ENCODE data around the gene CDC42BPG. TPM values are rescaled to one million over a fixed set of nuclear protein-coding genes. Genes with fewer than 3 reads are reported as not detected.

The CDC42BPG gene
- total and polyA plus RNA-seq, 9 of the 15 experiments (the other 6 are each of a cell fraction or from before 2014, with no cell fraction given) = 0.04 to 8.8 (median 2.1) TPM

DNA sequence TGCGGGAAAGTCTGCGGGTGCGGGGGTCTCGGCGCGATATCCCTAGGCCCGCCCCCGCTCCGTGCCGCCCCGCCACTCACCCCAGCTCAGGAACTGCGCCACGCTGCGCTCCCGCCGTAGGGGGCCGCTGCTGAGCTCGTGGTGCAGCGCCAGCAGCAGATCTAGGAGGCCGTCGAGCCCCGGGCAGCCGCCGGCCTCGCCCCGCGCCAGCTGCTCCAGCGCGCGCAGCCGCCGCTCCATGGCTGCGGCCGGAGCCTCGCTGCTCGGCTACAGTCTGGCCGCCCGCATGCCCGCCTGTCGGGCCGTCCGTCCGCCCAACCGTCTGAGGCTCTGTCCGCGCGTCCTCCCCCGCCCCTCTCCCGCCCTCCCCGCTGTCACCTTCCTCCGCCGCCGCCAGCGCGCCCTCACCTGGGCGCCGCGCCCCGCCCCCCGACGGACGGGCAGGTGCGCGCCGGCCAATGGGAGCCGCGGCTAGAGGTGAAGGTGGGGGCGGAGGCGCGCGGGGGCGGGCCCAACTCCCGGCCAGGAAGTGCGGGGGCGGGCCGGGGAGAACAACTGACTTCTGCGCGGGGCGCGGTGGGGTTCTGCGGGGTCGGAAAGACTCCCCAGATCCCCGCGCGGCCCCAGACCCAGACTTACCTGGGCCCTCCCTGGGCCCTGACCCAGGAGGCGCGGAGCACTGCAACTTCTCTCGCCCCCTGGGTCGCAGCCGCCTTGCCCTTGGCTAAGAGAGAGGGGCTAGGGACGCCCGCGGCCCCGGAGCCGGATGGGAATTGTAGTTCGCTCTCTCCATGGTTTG is at the start of gene CDC42BPG (continued):
- TF ChIP-seq, protein P1, sequence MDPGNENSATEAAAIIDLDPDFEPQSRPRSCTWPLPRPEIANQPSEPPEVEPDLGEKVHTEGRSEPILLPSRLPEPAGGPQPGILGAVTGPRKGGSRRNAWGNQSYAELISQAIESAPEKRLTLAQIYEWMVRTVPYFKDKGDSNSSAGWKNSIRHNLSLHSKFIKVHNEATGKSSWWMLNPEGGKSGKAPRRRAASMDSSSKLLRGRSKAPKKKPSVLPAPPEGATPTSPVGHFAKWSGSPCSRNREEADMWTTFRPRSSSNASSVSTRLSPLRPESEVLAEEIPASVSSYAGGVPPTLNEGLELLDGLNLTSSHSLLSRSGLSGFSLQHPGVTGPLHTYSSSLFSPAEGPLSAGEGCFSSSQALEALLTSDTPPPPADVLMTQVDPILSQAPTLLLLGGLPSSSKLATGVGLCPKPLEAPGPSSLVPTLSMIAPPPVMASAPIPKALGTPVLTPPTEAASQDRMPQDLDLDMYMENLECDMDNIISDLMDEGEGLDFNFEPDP (CRISPR knock-in tag; IDR thresholded peaks at IDR 0.05) = no peak
- TF ChIP-seq STAG1 (CRISPR knock-in tag; IDR thresholded peaks at IDR 0.05; ENCODE audit: borderline replicate concordance) (no peak), E2F3 (CRISPR knock-in tag; IDR thresholded peaks at IDR 0.05) (peak; percentile 79), CREB1 (IDR thresholded peaks at IDR 0.05) (no peak; the same call in 1 of the 2 replicates), CREB1 (CRISPR knock-in tag; IDR thresholded peaks at IDR 0.05) (peak; percentile 34; the same call in 1 of the 2 replicates), ZFPM2 (CRISPR knock-in tag; IDR thresholded peaks at IDR 0.05) (no peak), MCM5 (IDR thresholded peaks at IDR 0.05; ENCODE audit: low read depth) (no peak), ZNF212 (CRISPR knock-in tag; IDR thresholded peaks at IDR 0.05) (no peak), FOXJ3 (CRISPR knock-in tag; IDR thresholded peaks at IDR 0.05) (no peak), ZNF12 (CRISPR knock-in tag; IDR thresholded peaks at IDR 0.05) (no peak), DMBX1 (CRISPR knock-in tag; IDR thresholded peaks at IDR 0.05; ENCODE audit: borderline replicate concordance) (no peak), CCNT2 (IDR thresholded peaks at IDR 0.05; ENCODE audit: borderline replicate concordance, extremely low read depth, insufficient read length, low read depth, low read length) (peak; percentile 28), SMARCB1 (IDR thresholded peaks at IDR 0.05; ENCODE audit: insufficient read length, low read depth) (no peak)
- TF ChIP-seq, protein P2, sequence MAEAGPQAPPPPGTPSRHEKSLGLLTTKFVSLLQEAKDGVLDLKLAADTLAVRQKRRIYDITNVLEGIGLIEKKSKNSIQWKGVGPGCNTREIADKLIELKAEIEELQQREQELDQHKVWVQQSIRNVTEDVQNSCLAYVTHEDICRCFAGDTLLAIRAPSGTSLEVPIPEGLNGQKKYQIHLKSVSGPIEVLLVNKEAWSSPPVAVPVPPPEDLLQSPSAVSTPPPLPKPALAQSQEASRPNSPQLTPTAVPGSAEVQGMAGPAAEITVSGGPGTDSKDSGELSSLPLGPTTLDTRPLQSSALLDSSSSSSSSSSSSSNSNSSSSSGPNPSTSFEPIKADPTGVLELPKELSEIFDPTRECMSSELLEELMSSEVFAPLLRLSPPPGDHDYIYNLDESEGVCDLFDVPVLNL (CRISPR knock-in tag; IDR thresholded peaks at IDR 0.05; ENCODE audit: low read depth) = no peak
- TF ChIP-seq, protein P3, sequence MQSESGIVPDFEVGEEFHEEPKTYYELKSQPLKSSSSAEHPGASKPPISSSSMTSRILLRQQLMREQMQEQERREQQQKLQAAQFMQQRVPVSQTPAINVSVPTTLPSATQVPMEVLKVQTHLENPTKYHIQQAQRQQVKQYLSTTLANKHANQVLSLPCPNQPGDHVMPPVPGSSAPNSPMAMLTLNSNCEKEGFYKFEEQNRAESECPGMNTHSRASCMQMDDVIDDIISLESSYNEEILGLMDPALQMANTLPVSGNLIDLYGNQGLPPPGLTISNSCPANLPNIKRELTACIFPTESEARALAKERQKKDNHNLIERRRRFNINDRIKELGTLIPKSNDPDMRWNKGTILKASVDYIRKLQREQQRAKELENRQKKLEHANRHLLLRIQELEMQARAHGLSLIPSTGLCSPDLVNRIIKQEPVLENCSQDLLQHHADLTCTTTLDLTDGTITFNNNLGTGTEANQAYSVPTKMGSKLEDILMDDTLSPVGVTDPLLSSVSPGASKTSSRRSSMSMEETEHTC (IDR thresholded peaks at IDR 0.05) = no peak
- TF ChIP-seq, protein P4, sequence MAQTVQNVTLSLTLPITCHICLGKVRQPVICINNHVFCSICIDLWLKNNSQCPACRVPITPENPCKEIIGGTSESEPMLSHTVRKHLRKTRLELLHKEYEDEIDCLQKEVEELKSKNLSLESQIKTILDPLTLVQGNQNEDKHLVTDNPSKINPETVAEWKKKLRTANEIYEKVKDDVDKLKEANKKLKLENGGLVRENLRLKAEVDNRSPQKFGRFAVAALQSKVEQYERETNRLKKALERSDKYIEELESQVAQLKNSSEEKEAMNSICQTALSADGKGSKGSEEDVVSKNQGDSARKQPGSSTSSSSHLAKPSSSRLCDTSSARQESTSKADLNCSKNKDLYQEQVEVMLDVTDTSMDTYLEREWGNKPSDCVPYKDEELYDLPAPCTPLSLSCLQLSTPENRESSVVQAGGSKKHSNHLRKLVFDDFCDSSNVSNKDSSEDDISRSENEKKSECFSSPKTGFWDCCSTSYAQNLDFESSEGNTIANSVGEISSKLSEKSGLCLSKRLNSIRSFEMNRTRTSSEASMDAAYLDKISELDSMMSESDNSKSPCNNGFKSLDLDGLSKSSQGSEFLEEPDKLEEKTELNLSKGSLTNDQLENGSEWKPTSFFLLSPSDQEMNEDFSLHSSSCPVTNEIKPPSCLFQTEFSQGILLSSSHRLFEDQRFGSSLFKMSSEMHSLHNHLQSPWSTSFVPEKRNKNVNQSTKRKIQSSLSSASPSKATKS (CRISPR knock-in tag; IDR thresholded peaks at IDR 0.05) = no peak
- TF ChIP-seq, protein P5, sequence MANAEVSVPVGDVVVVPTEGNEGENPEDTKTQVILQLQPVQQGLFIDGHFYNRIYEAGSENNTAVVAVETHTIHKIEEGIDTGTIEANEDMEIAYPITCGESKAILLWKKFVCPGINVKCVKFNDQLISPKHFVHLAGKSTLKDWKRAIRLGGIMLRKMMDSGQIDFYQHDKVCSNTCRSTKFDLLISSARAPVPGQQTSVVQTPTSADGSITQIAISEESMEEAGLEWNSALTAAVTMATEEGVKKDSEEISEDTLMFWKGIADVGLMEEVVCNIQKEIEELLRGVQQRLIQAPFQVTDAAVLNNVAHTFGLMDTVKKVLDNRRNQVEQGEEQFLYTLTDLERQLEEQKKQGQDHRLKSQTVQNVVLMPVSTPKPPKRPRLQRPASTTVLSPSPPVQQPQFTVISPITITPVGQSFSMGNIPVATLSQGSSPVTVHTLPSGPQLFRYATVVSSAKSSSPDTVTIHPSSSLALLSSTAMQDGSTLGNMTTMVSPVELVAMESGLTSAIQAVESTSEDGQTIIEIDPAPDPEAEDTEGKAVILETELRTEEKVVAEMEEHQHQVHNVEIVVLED (CRISPR knock-in tag; IDR thresholded peaks at IDR 0.05) = no peak
- TF ChIP-seq, protein P6, sequence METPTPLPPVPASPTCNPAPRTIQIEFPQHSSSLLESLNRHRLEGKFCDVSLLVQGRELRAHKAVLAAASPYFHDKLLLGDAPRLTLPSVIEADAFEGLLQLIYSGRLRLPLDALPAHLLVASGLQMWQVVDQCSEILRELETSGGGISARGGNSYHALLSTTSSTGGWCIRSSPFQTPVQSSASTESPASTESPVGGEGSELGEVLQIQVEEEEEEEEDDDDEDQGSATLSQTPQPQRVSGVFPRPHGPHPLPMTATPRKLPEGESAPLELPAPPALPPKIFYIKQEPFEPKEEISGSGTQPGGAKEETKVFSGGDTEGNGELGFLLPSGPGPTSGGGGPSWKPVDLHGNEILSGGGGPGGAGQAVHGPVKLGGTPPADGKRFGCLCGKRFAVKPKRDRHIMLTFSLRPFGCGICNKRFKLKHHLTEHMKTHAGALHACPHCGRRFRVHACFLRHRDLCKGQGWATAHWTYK (CRISPR knock-in tag; IDR thresholded peaks at IDR 0.05) = peak; percentile 25; the same call in 1 of the 2 replicates

Data from K562 (cell line).